Smooth muscle cell (in vitro differentiated cells): Measurements from ENCODE around the gene AUTS2. TPM values are rescaled to one million over a fixed set of nuclear protein-coding genes. Genes with fewer than 3 reads are reported as not detected.

Source experiments
- DNase-seq: peaks from one replicate; lab custom pipeline; 2025; ENCODE audit not compliant: unreplicated experiment; lab: John Stamatoyannopoulos, UW
- H2AFZ ChIP-seq: fragments of 200-600 bp; sonication (generic); 2 replicates; pipeline ENCODE4 v1.6.0; 2016; ENCODE audit warnings: antibody characterized with exemption, low read depth, mild to moderate bottlenecking
- H3F3A ChIP-seq: fragments of 200-600 bp; sonication (generic); 2 replicates; pipeline ENCODE4 v1.6.0; 2017; ENCODE audit warnings: antibody characterized with exemption, low read depth
- H3K27ac ChIP-seq: fragments of 200-600 bp; sonication (generic); 2 replicates; pipeline ENCODE4 v1.5.1; 2016; ENCODE audit warnings: low read depth, mild to moderate bottlenecking
- H3K27me3 ChIP-seq: fragments of 200-600 bp; sonication (generic); 2 replicates; pipeline ENCODE4 v1.6.1; 2016; ENCODE audit warnings: low read depth, mild to moderate bottlenecking
- H3K36me3 ChIP-seq: fragments of 200-600 bp; sonication (generic); 2 replicates; pipeline ENCODE4 v1.5.1; 2016; ENCODE audit warnings: low read depth
- H3K4me1 ChIP-seq: fragments of 200-600 bp; sonication (generic); 2 replicates; pipeline ENCODE4 v1.5.1; 2016; ENCODE audit warnings: low read depth
- H3K4me2 ChIP-seq: fragments of 200-600 bp; sonication (generic); 2 replicates; pipeline ENCODE4 v1.6.0; 2016; ENCODE audit warnings: mild to moderate bottlenecking
- H3K4me3 ChIP-seq: fragments of 200-600 bp; sonication (generic); 2 replicates; pipeline ENCODE4 v1.5.1; 2016; ENCODE audit warnings: mild to moderate bottlenecking
- H3K79me2 ChIP-seq: fragments of 200-600 bp; sonication (generic); 2 replicates; pipeline ENCODE4 v1.6.0; 2016; ENCODE audit warnings: low read depth, mild to moderate bottlenecking
- H3K9ac ChIP-seq: fragments of 200-600 bp; sonication (generic); 2 replicates; pipeline ENCODE4 v1.6.0; 2016; ENCODE audit warnings: low read depth
- H3K9me3 ChIP-seq: fragments of 200-600 bp; sonication (generic); replicated peaks from 2 replicates; pipeline ENCODE4 v1.5.1; 2016; ENCODE audit warnings: low read depth
- H4K20me1 ChIP-seq: fragments of 200-600 bp; sonication (generic); 2 replicates; pipeline ENCODE4 v1.6.0; 2016; ENCODE audit warnings: low read depth
- WGBS: methylation state at CpG from one replicate; pipeline ENCODE4 v1.1.7; 2016; ENCODE audit warnings: low lambda C conversion rate; 5-methylcytosine and 5-hydroxymethylcytosine counted together
- polyA plus RNA-seq: library from polyadenylated mRNA; unstranded; fragments of >200 nt; fragmentation: Nextera tagmentation; extraction: Ambion mirVana; gene quantifications from 2 replicates; pipeline ENCODE4 v1.2.1, GENCODE V29; 2016
- total RNA-seq: library from RNA; depleted of rRNA; stranded (reverse); fragments of >200 nt; gene quantifications from 2 replicates; pipeline ENCODE4 v1.2.3, GENCODE V29; 2014
- TF ChIP-seq, protein P1 (sequence below): fragments of 200-600 bp; sonication (generic); IDR thresholded peaks from 2 replicates; pipeline ENCODE4 v1.5.1; 2017; ENCODE audit warnings: borderline replicate concordance, mild to moderate bottlenecking, antibody characterized with exemption; ENCODE audit not compliant: insufficient read depth, poor library complexity, severe bottlenecking

The AUTS2 gene
- total and polyA plus RNA-seq, 2 experiments from 2014 or later, result 6.5 to 8.6 TPM

DNA sequence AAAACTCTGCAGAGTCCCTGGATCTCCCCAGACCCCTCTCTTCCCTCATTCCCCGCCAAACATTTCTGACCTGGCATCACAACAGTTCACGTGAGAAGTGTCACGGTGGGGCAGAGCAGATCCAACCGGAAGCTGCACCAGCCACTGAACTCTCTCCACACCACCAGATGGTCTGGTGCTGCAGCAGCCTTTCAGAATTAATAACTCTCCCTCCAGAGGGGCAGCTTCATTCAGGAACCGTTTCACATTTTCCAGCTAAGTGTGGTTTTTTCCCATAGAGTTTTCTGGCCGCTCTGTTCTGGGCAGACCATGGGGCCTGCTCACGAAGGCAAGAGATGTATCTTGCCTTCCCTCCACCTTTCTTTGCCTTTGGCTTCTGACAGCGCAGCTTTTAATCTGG, 1047.0 kb downstream of the AUTS2 start:
- Histone ChIP-seq H3K9ac (no peak overlapping the region), H2AFZ (no peak overlapping the region), H3F3A (no peaks in the 10 kb centered on the region), H3K9me3 (no peaks in the 10 kb centered on the region), H3K27me3 (no peaks in the 10 kb centered on the region), H3K4me2 (no peak overlapping the region), H3K36me3 (no peaks in the 10 kb centered on the region), H3K27ac (no peak overlapping the region), H3K4me1 (no peaks in the 10 kb centered on the region), H3K79me2 (no peaks in the 10 kb centered on the region), H4K20me1 (no peaks in the 10 kb centered on the region), H3K4me3 (no peak overlapping the region)
- TF ChIP-seq, protein P1, sequence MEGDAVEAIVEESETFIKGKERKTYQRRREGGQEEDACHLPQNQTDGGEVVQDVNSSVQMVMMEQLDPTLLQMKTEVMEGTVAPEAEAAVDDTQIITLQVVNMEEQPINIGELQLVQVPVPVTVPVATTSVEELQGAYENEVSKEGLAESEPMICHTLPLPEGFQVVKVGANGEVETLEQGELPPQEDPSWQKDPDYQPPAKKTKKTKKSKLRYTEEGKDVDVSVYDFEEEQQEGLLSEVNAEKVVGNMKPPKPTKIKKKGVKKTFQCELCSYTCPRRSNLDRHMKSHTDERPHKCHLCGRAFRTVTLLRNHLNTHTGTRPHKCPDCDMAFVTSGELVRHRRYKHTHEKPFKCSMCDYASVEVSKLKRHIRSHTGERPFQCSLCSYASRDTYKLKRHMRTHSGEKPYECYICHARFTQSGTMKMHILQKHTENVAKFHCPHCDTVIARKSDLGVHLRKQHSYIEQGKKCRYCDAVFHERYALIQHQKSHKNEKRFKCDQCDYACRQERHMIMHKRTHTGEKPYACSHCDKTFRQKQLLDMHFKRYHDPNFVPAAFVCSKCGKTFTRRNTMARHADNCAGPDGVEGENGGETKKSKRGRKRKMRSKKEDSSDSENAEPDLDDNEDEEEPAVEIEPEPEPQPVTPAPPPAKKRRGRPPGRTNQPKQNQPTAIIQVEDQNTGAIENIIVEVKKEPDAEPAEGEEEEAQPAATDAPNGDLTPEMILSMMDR, result no peak
- 94% methylated on average over 8 of the region's 8 CpGs for WGBS
- no peak for DNase-seq

DNA sequence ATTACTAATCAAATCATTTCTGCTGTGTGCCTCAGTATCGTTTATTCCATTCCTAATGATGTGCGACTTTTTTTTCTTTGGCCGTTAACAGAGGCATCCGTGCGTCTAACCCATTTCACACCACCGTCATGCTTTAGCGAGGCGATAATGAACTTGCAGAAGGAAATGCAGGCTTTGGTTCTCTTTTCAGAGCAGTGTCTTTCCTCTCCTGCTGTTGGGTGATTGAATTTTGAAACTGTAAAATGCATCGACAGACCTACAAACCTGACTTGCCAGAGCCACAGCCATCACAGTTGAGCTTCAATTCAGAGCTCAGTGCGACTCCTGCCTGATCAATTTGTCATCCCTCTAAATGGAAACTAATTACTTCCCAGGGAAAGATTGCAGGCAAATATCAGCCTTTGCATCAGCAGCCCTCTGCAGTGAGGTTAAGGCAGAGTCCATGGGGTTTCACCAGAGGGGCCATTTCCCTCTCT, 1047.6 kb downstream of the AUTS2 start:
- H3K27me3 ChIP-seq, result no peaks in the 10 kb centered on the region
- H3K9me3 ChIP-seq, result no peaks in the 10 kb centered on the region
- no peaks in the 10 kb centered on the region for H3K79me2 ChIP-seq
- no peak overlapping the region for H3K9ac ChIP-seq
- 85% methylated on average over 10 of the region's 10 CpGs for WGBS
- no peaks in the 10 kb centered on the region for H3K36me3 ChIP-seq
- no peaks in the 10 kb centered on the region for H4K20me1 ChIP-seq
- no peak overlapping the region for H2AFZ ChIP-seq
- H3K4me3 ChIP-seq, result no peak overlapping the region
- H3K4me2 ChIP-seq, result no peak overlapping the region
- H3K27ac ChIP-seq, result no peak overlapping the region
- DNase-seq, result no peak
- TF ChIP-seq, protein P1, result no peak
- H3F3A ChIP-seq, result no peaks in the 10 kb centered on the region
- no peaks in the 10 kb centered on the region for H3K4me1 ChIP-seq

DNA sequence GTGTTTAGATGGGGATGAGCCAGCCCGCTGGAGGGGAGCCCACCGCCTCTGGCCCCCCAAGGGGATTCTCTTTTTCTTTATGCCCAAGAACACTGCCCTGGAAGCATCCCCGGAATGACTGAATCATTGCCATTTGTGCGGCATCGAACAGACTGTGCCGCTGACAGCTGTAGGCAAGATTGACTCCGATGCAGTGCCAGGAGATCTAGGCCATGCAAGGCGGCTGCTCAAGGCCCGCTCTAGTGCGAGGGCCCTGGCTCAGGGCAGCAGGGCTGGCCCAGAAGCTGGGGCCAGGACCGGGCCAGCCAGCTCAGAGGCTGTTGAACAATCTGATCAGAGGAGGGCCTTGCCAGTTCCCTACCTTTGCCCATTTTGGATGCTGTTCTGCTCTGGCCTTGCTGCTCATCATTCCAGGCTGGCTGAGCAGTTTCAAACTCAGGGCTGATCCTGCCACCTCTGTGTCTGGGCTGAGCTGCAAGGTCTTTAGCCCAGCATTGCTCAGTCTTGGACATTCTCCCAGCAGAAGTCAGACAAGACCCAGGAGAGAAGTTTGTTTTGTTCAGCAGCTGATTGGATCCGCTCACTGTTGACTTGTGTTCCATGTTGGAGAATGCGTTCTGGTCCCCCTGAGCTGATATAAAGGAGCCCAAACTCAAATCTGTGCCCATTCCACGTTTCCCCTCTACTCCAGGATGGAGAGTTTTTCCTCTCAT, 1048.4 kb downstream of the AUTS2 start:
- H3K27ac ChIP-seq, result no peak overlapping the region
- H3K4me2 ChIP-seq, result no peak overlapping the region
- no peaks in the 10 kb centered on the region for H4K20me1 ChIP-seq
- H3K27me3 ChIP-seq, result no peaks in the 10 kb centered on the region
- no peaks in the 10 kb centered on the region for H3K9me3 ChIP-seq
- H3K4me1 ChIP-seq, result no peaks in the 10 kb centered on the region
- no peak overlapping the region for H3K4me3 ChIP-seq
- no peak for DNase-seq
- no peaks in the 10 kb centered on the region for H3K79me2 ChIP-seq
- H2AFZ ChIP-seq, result no peak overlapping the region
- TF ChIP-seq, protein P1, result no peak
- H3K9ac ChIP-seq, result no peak overlapping the region
- H3F3A ChIP-seq, result no peaks in the 10 kb centered on the region
- WGBS, result 96% methylated on average over 14 of the region's 14 CpGs
- no peaks in the 10 kb centered on the region for H3K36me3 ChIP-seq
